ENCODE measurements around the gene NKRF. TPM values are rescaled to one million over a fixed set of nuclear protein-coding genes. Genes with fewer than 3 reads are reported as not detected.

The NKRF gene
- total RNA-seq, 1 experiment from 2014 or later: 9.1 TPM

DNA sequence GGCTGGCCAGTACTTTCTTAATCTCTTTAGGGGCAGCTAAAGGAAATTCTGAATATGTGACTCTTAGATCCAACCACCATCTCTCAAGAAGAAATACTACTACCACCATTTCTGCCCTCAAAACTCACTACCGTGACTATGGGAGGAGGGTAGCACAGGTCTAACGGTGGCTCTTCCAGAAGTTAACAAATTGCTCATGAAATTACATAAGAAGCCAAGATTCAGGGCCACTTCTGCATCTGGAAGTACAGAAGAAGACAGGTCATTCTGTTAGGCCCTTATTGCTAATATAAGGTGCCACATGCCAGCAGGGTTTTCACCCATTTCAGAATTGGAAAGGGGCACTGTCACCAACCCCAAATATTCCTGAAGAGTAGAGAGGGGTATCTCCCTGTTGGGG is 19.6 kb upstream of the NKRF start:
- H4K20me1 ChIP-seq (ENCODE audit: low read length): no peaks in the 10 kb centered on the region
- no peaks in the 10 kb centered on the region for H3K36me3 ChIP-seq (ENCODE audit: low read depth, low read length)
- CTCF ChIA-PET: no interaction called here
- no peaks in the 10 kb centered on the region for H3K9me3 ChIP-seq (ENCODE audit: low read length)
- no TSS peak for BruUV-seq (replicated peaks)
- intact Hi-C loops (cut with micrococcal nuclease): no loop called here
- TF ChIP-seq EZH2phosphoT487 (IDR thresholded peaks at IDR 0.05; ENCODE audit: borderline replicate concordance, low read length) (no peak), EZH2 (IDR thresholded peaks at IDR 0.05; ENCODE audit: low read length, unreplicated experiment) (no peak)
- TF ChIP-seq, protein P1, sequence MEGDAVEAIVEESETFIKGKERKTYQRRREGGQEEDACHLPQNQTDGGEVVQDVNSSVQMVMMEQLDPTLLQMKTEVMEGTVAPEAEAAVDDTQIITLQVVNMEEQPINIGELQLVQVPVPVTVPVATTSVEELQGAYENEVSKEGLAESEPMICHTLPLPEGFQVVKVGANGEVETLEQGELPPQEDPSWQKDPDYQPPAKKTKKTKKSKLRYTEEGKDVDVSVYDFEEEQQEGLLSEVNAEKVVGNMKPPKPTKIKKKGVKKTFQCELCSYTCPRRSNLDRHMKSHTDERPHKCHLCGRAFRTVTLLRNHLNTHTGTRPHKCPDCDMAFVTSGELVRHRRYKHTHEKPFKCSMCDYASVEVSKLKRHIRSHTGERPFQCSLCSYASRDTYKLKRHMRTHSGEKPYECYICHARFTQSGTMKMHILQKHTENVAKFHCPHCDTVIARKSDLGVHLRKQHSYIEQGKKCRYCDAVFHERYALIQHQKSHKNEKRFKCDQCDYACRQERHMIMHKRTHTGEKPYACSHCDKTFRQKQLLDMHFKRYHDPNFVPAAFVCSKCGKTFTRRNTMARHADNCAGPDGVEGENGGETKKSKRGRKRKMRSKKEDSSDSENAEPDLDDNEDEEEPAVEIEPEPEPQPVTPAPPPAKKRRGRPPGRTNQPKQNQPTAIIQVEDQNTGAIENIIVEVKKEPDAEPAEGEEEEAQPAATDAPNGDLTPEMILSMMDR (conservative IDR thresholded peaks at IDR 0.05; ENCODE audit: low read depth, low read length): no peak
- POLR2A ChIA-PET (ENCODE audit: unreplicated experiment): no interaction called here
- H3K9me2 ChIP-seq (replicated peaks; ENCODE audit: low read length): no peaks in the 10 kb centered on the region
- no peak overlapping the region for H3K4me3 ChIP-seq (ENCODE audit: low read length)
- H3K9ac ChIP-seq (ENCODE audit: low read length): no peak overlapping the region
- no peak overlapping the region for H3K27ac ChIP-seq (ENCODE audit: low read length)
- no peaks in the 10 kb centered on the region for H3F3A ChIP-seq (ENCODE audit: low read length, unreplicated experiment)
- no peaks in the 10 kb centered on the region for H3K27me3 ChIP-seq (ENCODE audit: low read length)
- DNase-seq: no peak
- H3K79me2 ChIP-seq (ENCODE audit: low read length): no peaks in the 10 kb centered on the region
- H3K4me1 ChIP-seq (ENCODE audit: insufficient read depth, low read length): no peaks in the 10 kb centered on the region
- H3K4me2 ChIP-seq (ENCODE audit: low read length): no peak overlapping the region
- H2AFZ ChIP-seq (ENCODE audit: low read length): no peak overlapping the region
- no peak for ATAC-seq

DNA sequence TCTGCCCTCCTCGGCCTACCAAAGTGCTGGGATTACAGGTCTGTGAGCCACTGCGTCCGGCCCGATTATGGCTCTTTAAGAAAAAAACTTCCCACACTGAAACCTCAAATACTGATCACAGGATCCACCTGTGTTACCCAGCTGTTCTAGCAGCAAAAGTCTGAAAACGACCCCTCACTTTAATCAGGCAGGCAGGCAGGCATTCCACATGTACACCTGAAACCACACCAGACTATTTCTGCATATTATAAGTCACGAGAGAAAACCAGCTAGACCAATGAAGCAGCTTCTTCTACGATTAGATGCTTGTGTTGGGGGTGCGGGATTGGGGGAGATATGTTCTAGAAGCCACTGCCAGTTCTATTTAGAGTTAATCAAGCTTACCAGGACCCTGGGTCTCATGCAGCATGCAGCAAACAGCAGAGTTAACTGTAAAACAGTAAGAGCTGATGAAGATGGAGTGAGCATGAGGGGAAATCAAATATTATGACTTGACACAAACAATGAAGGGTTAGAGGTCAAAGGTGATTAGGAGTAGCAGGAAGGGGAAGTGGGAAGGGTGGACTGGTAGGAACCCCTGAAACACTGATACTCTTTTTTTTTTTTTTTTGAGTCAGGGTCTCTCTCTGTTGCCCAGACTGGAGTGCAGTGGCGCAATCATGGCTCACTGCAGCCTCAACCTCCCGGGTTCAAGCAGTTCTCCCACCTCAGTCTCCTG is 18.9 kb upstream of the NKRF start:
- Histone ChIP-seq H3K27ac (ENCODE audit: low read length) (no peak overlapping the region), H3K4me1 (ENCODE audit: insufficient read depth, low read length) (no peaks in the 10 kb centered on the region), H3K9me3 (ENCODE audit: low read length) (no peaks in the 10 kb centered on the region), H3F3A (ENCODE audit: low read length, unreplicated experiment) (no peaks in the 10 kb centered on the region), H3K79me2 (ENCODE audit: low read length) (no peaks in the 10 kb centered on the region), H3K27me3 (ENCODE audit: low read length) (no peaks in the 10 kb centered on the region), H3K36me3 (ENCODE audit: low read depth, low read length) (no peaks in the 10 kb centered on the region), H3K9ac (ENCODE audit: low read length) (no peak overlapping the region), H3K4me3 (ENCODE audit: low read length) (no peak overlapping the region), H3K4me2 (ENCODE audit: low read length) (no peak overlapping the region), H3K9me2 (replicated peaks; ENCODE audit: low read length) (no peaks in the 10 kb centered on the region), H2AFZ (ENCODE audit: low read length) (no peak overlapping the region), H4K20me1 (ENCODE audit: low read length) (no peaks in the 10 kb centered on the region)
- BruUV-seq (replicated peaks): no TSS peak
- TF ChIP-seq EZH2 (IDR thresholded peaks at IDR 0.05; ENCODE audit: low read length, unreplicated experiment): no peak
- POLR2A ChIA-PET (ENCODE audit: unreplicated experiment): interaction anchor here (0.5 kb wide), 1 partner anchor 12 kb away, joined by 3 read pairs; no protein-coding TSS in a partner anchor
- no peak for ATAC-seq
- CTCF ChIA-PET: no interaction called here
- intact Hi-C loops (cut with micrococcal nuclease): no loop called here
- DNase-seq: no peak

DNA sequence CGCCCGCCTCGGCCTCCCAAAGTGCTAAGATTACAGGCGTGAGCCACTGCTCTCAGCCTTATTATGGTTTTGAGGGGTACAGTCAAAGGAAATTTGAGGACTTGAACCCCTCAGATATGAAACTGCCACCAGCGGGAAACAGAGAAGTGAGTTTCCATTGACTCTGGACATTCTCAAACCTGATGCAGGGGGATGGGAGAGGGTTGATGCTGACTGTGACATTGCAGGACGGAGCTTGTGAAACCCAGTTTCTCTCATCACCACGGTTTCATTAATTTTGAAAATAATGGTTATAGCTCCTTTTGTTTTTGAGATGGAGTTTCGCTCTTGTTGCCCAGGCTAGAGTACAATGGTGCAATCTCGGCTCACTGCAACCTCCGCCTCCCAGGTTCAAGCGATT is 18.2 kb upstream of the NKRF start:
- no peak overlapping the region for H3K27ac ChIP-seq (ENCODE audit: low read length)
- no peaks in the 10 kb centered on the region for H3K9me3 ChIP-seq (ENCODE audit: low read length)
- BruUV-seq (replicated peaks): no TSS peak
- H3K4me1 ChIP-seq (ENCODE audit: insufficient read depth, low read length): no peaks in the 10 kb centered on the region
- H3F3A ChIP-seq (ENCODE audit: low read length, unreplicated experiment): no peaks in the 10 kb centered on the region
- POLR2A ChIA-PET (ENCODE audit: unreplicated experiment): interaction anchor here (0.5 kb wide), 1 partner anchor 11 kb away, joined by 3 read pairs; no protein-coding TSS in a partner anchor
- H3K27me3 ChIP-seq (ENCODE audit: low read length): no peaks in the 10 kb centered on the region
- H3K9me2 ChIP-seq (replicated peaks; ENCODE audit: low read length): no peaks in the 10 kb centered on the region
- DNase-seq (no peak), ATAC-seq (no peak)
- no peak overlapping the region for H3K4me3 ChIP-seq (ENCODE audit: low read length)
- TF ChIP-seq EZH2phosphoT487 (IDR thresholded peaks at IDR 0.05; ENCODE audit: borderline replicate concordance, low read length) (no peak), EZH2 (IDR thresholded peaks at IDR 0.05; ENCODE audit: low read length, unreplicated experiment) (no peak)
- TF ChIP-seq, protein P1 (conservative IDR thresholded peaks at IDR 0.05; ENCODE audit: low read depth, low read length): no peak
- no peaks in the 10 kb centered on the region for H3K79me2 ChIP-seq (ENCODE audit: low read length)
- CTCF ChIA-PET: no interaction called here
- no peaks in the 10 kb centered on the region for H4K20me1 ChIP-seq (ENCODE audit: low read length)
- H2AFZ ChIP-seq (ENCODE audit: low read length): no peak overlapping the region
- H3K9ac ChIP-seq (ENCODE audit: low read length): no peak overlapping the region
- intact Hi-C loops (cut with micrococcal nuclease): no loop called here
- H3K36me3 ChIP-seq (ENCODE audit: low read depth, low read length): no peaks in the 10 kb centered on the region
- H3K4me2 ChIP-seq (ENCODE audit: low read length): no peak overlapping the region

Measured in PC-3 (cell line).